ENCODE results near the gene PFDN6.

PFDN6 gene

DNA sequence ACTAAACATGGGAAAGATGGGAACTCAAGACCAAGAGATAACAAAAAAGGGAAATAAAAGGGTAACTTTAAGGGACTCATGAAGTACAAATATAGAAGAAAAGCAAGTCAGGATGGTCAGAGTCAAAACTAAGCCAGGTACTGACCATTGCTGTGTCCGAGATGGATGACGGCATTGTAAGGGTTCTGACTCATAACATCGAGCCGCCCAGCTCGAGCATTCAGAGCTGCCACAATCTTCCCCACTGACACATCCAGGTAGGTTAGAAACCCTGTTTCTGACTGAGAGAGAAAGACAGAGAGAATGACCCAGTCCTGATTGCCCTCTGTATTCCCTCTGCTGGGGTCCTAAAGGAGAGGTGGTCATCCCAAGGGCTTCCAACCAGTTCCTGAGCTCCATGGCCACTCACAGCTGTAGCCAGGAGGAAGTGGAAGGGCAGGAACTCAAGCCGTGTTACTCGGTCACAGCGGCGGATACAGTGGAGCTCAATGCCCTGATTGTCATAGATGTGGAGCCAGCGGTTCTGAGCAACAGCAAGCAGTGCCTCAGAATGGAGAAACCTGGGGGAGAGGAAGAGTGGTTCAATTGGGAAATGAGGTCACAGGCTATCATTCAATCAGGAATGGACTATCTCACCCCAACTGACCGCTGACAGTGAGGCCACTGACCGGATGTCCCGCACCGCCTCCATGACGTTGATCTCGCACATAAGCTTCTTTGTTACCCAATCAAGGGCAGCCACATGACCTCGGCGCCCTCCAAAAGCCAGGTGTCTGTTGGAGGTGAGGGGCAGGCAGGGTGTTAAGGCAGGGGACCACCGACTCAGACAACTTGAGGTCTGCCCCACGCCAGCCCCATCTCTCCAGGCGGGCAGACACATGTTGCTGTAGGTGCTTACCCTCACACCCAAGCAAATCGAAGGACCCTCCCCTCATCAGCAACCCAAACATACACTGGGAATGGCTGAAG, 2.2 kb upstream of the PFDN6 start:
- Histone ChIP-seq H4K20me1 (ENCODE audit: insufficient read depth, low read length) (no peaks in the 10 kb centered on the region), H3K27me3 (ENCODE audit: low read depth, low read length) (no peaks in the 10 kb centered on the region), H3K36me3 (replicated peaks; ENCODE audit: low read depth, low read length) (peaks cover 5% of the 10 kb centered on the region), H3K4me3 (ENCODE audit: low read length) (no peak overlapping the region), H3K27ac (ENCODE audit: low read length) (no peak overlapping the region), H3K4me2 (ENCODE audit: low read length) (no peak overlapping the region), H2AFZ (ENCODE audit: low read depth, low read length) (no peak overlapping the region), H3K4me1 (ENCODE audit: low read length) (peaks cover 12% of the 10 kb centered on the region), H3K9me3 (ENCODE audit: insufficient read depth, low read length) (no peaks in the 10 kb centered on the region), H3K79me2 (ENCODE audit: low read length) (peaks cover 28% of the 10 kb centered on the region), H3K9ac (ENCODE audit: low read length) (no peak overlapping the region)
- TF ChIP-seq EZH2phosphoT487 (IDR thresholded peaks at IDR 0.05; ENCODE audit: low read depth) = no peak
- TF ChIP-seq, protein P1, sequence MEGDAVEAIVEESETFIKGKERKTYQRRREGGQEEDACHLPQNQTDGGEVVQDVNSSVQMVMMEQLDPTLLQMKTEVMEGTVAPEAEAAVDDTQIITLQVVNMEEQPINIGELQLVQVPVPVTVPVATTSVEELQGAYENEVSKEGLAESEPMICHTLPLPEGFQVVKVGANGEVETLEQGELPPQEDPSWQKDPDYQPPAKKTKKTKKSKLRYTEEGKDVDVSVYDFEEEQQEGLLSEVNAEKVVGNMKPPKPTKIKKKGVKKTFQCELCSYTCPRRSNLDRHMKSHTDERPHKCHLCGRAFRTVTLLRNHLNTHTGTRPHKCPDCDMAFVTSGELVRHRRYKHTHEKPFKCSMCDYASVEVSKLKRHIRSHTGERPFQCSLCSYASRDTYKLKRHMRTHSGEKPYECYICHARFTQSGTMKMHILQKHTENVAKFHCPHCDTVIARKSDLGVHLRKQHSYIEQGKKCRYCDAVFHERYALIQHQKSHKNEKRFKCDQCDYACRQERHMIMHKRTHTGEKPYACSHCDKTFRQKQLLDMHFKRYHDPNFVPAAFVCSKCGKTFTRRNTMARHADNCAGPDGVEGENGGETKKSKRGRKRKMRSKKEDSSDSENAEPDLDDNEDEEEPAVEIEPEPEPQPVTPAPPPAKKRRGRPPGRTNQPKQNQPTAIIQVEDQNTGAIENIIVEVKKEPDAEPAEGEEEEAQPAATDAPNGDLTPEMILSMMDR (IDR thresholded peaks at IDR 0.05; ENCODE audit: low read depth, low read length) = no peak

DNA sequence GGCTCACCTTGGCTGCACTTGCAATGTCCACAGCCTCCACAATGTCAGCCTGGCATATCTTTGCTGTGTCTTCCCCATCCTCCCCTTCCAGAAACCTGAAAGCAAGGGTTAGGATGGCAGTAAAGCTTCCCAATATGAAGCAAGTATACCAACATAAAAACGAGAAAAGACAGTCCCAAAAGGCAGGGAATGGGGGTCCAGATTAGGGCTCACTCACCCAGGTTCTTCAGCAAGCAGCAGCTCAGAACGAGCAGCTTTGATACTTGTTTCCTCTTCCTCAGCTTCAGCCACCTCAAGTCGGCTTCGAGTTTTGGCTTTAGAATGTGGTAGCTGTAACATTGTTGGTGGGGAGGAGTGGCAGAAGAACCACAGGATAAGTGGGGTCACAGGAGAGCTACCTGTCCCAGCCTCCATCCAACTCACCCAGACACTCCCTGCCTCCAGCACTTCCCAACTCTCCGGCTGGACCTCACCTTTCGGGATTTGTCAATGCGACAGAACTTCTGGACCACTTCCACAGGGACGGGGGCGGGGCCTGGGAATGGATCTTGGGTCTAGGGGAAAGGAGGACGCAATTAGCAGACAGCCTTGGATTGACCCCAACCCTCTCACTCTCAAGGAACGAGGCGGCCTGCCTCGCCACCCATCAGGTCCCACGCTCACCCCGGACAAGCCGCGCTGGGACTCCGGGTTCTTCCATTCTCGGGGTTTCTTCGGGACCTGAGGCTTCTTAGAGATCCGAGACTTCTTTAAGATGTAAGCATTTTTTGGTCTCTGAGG, 1.1 kb upstream of the PFDN6 start:
- H3K9ac ChIP-seq (ENCODE audit: low read length) = peak overlapping the region; percentile 89
- H3K36me3 ChIP-seq (replicated peaks; ENCODE audit: low read depth, low read length) = peaks cover 9% of the 10 kb centered on the region
- no peak for TF ChIP-seq EZH2phosphoT487 (IDR thresholded peaks at IDR 0.05; ENCODE audit: low read depth)
- TF ChIP-seq, protein P1 (IDR thresholded peaks at IDR 0.05; ENCODE audit: low read depth, low read length) = no peak
- peaks cover 28% of the 10 kb centered on the region for H3K79me2 ChIP-seq (ENCODE audit: low read length)
- H3K27me3 ChIP-seq (ENCODE audit: low read depth, low read length) = no peaks in the 10 kb centered on the region
- peak overlapping the region; percentile 98 for H3K4me3 ChIP-seq (ENCODE audit: low read length)
- H2AFZ ChIP-seq (ENCODE audit: low read depth, low read length) = peak overlapping the region; percentile 70; the same call in 1 of the 2 replicates
- peaks cover 12% of the 10 kb centered on the region for H3K4me1 ChIP-seq (ENCODE audit: low read length)
- H3K27ac ChIP-seq (ENCODE audit: low read length) = no peak overlapping the region
- H3K4me2 ChIP-seq (ENCODE audit: low read length) = peak overlapping the region; percentile 97
- H3K9me3 ChIP-seq (ENCODE audit: insufficient read depth, low read length) = no peaks in the 10 kb centered on the region
- no peaks in the 10 kb centered on the region for H4K20me1 ChIP-seq (ENCODE audit: insufficient read depth, low read length)

DNA sequence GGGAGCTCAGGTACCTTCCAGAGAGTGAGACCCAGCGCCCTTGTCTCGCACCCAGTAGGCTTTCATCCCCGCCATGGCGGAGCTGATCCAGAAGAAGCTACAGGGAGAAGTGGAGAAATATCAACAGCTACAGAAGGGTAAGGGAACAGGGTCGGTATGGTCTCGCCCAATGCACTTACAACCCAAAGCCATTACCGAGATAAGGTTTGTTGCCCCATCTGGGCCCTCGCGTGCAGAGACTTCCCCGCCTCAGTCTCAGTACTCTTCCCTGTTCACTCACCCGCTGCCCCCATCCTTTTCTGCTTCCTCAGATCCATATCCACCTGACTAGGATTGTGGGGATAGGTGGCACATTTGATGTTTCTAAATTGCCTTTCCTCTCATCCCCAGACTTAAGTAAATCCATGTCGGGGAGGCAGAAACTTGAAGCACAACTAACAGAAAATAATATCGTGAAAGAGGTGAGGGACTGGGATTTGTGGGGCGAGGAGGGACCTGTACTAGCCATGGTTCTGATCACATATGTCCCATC, 449 bp downstream of the PFDN6 start:
- 0 out of 2 replicates have a peak overlapping the region, but pooled peaks have one; percentile 70 for H2AFZ ChIP-seq (ENCODE audit: low read depth, low read length)
- H3K9ac ChIP-seq (ENCODE audit: low read length) = peak overlapping the region; percentile 89
- H3K4me1 ChIP-seq (ENCODE audit: low read length) = peaks cover 12% of the 10 kb centered on the region
- peaks cover 9% of the 10 kb centered on the region for H3K36me3 ChIP-seq (replicated peaks; ENCODE audit: low read depth, low read length)
- H4K20me1 ChIP-seq (ENCODE audit: insufficient read depth, low read length) = no peaks in the 10 kb centered on the region
- peaks cover 28% of the 10 kb centered on the region for H3K79me2 ChIP-seq (ENCODE audit: low read length)
- H3K4me3 ChIP-seq (ENCODE audit: low read length) = peak overlapping the region; percentile 98
- no peaks in the 10 kb centered on the region for H3K9me3 ChIP-seq (ENCODE audit: insufficient read depth, low read length)
- TF ChIP-seq EZH2phosphoT487 (IDR thresholded peaks at IDR 0.05; ENCODE audit: low read depth) = no peak
- TF ChIP-seq, protein P1 (IDR thresholded peaks at IDR 0.05; ENCODE audit: low read depth, low read length) = no peak
- no peaks in the 10 kb centered on the region for H3K27me3 ChIP-seq (ENCODE audit: low read depth, low read length)
- peak overlapping the region; percentile 38 for H3K27ac ChIP-seq (ENCODE audit: low read length)
- H3K4me2 ChIP-seq (ENCODE audit: low read length) = peak overlapping the region; percentile 97
